ENCODE data around the gene TIA1. TPM values are rescaled to one million over a fixed set of nuclear protein-coding genes. Genes with fewer than 3 reads are reported as not detected.

The TIA1 gene
- polyA plus RNA-seq, 1 donor from 2014 or later, result 1,297 TPM

DNA sequence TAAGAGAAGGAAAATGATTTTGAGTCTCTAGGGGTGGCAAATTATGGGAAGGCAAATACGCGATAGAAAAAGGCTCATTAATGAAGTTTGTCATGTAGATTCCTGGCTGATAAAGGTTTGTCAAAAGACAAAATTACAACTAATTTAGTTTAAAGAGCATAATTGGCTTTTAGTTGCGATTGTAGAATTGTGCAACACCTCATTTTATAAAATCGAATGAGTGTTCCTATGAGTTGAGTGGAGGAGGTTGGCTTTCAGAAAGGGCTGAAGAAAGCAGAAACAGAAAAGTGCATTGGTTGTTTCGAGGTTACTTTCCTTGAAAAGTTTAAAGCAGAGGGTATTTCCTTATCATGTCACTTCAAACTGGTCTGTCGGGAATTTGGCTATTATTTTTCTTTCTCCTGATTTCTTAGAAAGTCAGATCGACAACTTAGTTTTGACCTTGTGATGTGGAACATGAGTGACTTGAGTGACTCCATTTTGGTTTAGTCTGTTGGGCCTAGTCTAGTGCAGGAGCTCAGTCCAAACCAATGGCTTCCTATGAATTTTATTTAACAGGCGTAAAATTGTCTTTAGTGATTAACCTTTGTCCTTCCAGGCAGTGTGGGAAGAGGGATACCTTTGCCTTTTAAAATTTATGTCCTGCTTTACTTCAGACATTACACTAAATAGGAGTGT is 7.3 kb upstream of the TIA1 start:
- no peaks in the 10 kb centered on the region for H4K20me1 ChIP-seq (ENCODE audit: insufficient read depth)
- H3F3A ChIP-seq (ENCODE audit: insufficient read depth, low read length, poor library complexity, severe bottlenecking), result no peaks in the 10 kb centered on the region
- no peaks in the 10 kb centered on the region for H3K27me3 ChIP-seq (ENCODE audit: insufficient read depth, low read depth, low read length)
- H3K9me3 ChIP-seq (ENCODE audit: low read length), result no peaks in the 10 kb centered on the region
- peaks cover 11% of the 10 kb centered on the region for H3K79me2 ChIP-seq (replicated peaks; ENCODE audit: insufficient read depth, low read length)
- TF ChIP-seq TAF1 (IDR thresholded peaks at IDR 0.05; ENCODE audit: low read depth), result no peak
- TF ChIP-seq, protein P1, sequence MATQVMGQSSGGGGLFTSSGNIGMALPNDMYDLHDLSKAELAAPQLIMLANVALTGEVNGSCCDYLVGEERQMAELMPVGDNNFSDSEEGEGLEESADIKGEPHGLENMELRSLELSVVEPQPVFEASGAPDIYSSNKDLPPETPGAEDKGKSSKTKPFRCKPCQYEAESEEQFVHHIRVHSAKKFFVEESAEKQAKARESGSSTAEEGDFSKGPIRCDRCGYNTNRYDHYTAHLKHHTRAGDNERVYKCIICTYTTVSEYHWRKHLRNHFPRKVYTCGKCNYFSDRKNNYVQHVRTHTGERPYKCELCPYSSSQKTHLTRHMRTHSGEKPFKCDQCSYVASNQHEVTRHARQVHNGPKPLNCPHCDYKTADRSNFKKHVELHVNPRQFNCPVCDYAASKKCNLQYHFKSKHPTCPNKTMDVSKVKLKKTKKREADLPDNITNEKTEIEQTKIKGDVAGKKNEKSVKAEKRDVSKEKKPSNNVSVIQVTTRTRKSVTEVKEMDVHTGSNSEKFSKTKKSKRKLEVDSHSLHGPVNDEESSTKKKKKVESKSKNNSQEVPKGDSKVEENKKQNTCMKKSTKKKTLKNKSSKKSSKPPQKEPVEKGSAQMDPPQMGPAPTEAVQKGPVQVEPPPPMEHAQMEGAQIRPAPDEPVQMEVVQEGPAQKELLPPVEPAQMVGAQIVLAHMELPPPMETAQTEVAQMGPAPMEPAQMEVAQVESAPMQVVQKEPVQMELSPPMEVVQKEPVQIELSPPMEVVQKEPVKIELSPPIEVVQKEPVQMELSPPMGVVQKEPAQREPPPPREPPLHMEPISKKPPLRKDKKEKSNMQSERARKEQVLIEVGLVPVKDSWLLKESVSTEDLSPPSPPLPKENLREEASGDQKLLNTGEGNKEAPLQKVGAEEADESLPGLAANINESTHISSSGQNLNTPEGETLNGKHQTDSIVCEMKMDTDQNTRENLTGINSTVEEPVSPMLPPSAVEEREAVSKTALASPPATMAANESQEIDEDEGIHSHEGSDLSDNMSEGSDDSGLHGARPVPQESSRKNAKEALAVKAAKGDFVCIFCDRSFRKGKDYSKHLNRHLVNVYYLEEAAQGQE (IDR thresholded peaks at IDR 0.05; ENCODE audit: borderline replicate concordance), result no peak
- no peak for TF ChIP-seq MXI1 (conservative IDR thresholded peaks at IDR 0.05; ENCODE audit: poor library complexity, severe bottlenecking)
- no peak for TF ChIP-seq EP300 (conservative IDR thresholded peaks at IDR 0.05; ENCODE audit: poor library complexity, severe bottlenecking)
- TF ChIP-seq, protein P2, sequence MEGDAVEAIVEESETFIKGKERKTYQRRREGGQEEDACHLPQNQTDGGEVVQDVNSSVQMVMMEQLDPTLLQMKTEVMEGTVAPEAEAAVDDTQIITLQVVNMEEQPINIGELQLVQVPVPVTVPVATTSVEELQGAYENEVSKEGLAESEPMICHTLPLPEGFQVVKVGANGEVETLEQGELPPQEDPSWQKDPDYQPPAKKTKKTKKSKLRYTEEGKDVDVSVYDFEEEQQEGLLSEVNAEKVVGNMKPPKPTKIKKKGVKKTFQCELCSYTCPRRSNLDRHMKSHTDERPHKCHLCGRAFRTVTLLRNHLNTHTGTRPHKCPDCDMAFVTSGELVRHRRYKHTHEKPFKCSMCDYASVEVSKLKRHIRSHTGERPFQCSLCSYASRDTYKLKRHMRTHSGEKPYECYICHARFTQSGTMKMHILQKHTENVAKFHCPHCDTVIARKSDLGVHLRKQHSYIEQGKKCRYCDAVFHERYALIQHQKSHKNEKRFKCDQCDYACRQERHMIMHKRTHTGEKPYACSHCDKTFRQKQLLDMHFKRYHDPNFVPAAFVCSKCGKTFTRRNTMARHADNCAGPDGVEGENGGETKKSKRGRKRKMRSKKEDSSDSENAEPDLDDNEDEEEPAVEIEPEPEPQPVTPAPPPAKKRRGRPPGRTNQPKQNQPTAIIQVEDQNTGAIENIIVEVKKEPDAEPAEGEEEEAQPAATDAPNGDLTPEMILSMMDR (IDR thresholded peaks at IDR 0.05; ENCODE audit: poor library complexity, severe bottlenecking), result no peak
- no peak for TF ChIP-seq SMC3 (conservative IDR thresholded peaks at IDR 0.05; ENCODE audit: poor library complexity)
- TF ChIP-seq RAD21 (conservative IDR thresholded peaks at IDR 0.05), result no peak
- no peak for TF ChIP-seq POLR2AphosphoS5 (IDR thresholded peaks at IDR 0.05)
- no peak for TF ChIP-seq EZH2 (IDR thresholded peaks at IDR 0.05; ENCODE audit: borderline replicate concordance, insufficient read depth, low read length, poor library complexity, severe bottlenecking)
- no peaks in the 10 kb centered on the region for H3K9me2 ChIP-seq (ENCODE audit: insufficient read depth, low read length)
- no peak overlapping the region for H2AFZ ChIP-seq (ENCODE audit: low read depth, low read length)
- H3K27ac ChIP-seq (ENCODE audit: low read length), result no peak overlapping the region
- H3K36me3 ChIP-seq (ENCODE audit: insufficient read depth, low read length), result no peaks in the 10 kb centered on the region
- H3K9ac ChIP-seq (ENCODE audit: low read length), result no peak overlapping the region
- H3K4me3 ChIP-seq (ENCODE audit: low read length), result no peak overlapping the region
- H3K4me2 ChIP-seq (ENCODE audit: low read length), result no peak overlapping the region

DNA sequence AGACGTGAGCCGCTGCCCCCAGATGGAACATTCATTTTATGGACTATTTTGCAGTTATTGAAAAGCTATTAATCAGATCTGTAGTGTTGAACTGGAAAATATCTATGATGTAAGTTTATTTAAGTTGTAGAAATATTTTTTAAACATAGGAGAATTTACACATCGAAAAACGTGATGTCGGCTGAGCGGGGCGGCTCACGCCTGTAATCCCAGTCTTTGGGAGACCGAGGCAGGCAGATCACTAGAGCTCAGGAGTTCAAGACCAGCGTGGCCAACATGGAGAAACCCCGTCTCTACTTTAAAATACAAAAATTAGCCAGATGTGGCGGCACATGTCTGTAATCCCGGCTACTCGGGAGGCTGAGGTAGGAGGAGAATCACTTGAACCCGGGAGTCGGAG is 2.0 kb upstream of the TIA1 start:
- Histone ChIP-seq H4K20me1 (ENCODE audit: insufficient read depth) (no peaks in the 10 kb centered on the region), H3K36me3 (ENCODE audit: insufficient read depth, low read length) (no peaks in the 10 kb centered on the region), H3K9ac (ENCODE audit: low read length) (no peak overlapping the region), H3K9me2 (ENCODE audit: insufficient read depth, low read length) (no peaks in the 10 kb centered on the region), H3K27me3 (ENCODE audit: insufficient read depth, low read depth, low read length) (no peaks in the 10 kb centered on the region), H3F3A (ENCODE audit: insufficient read depth, low read length, poor library complexity, severe bottlenecking) (no peaks in the 10 kb centered on the region), H3K79me2 (replicated peaks; ENCODE audit: insufficient read depth, low read length) (peaks cover 26% of the 10 kb centered on the region), H3K4me2 (ENCODE audit: low read length) (no peak overlapping the region), H3K4me3 (ENCODE audit: low read length) (no peak overlapping the region), H2AFZ (ENCODE audit: low read depth, low read length) (no peak overlapping the region), H3K27ac (ENCODE audit: low read length) (no peak overlapping the region), H3K9me3 (ENCODE audit: low read length) (no peaks in the 10 kb centered on the region)
- TF ChIP-seq TAF1 (IDR thresholded peaks at IDR 0.05; ENCODE audit: low read depth), result no peak
- TF ChIP-seq, protein P2 (IDR thresholded peaks at IDR 0.05; ENCODE audit: poor library complexity, severe bottlenecking), result no peak
- TF ChIP-seq, protein P1 (IDR thresholded peaks at IDR 0.05; ENCODE audit: borderline replicate concordance), result no peak
